CD4-positive, alpha-beta T cell (primary cell): ENCODE results near the gene PKIB. TPM values are rescaled to one million over a fixed set of nuclear protein-coding genes. Genes with fewer than 3 reads are reported as not detected.

Source experiments
- ATAC-seq: fragments of 200-7000 bp; cut with Tn5 transposase; one replicate; pipeline ENCODE4 v1.10.0; 2022; ENCODE audit warnings: mild to moderate bottlenecking; ENCODE audit not compliant: poor library complexity
- CTCF ChIA-PET: fragments of 350-600 bp; sonication (Branson Sonifier 250); formaldehyde crosslinking; loops from one replicate; lab custom pipeline; 2021; ENCODE audit warnings: antibody characterized with exemption, inconsistent platforms; lab: Charles Lee
- POLR2A ChIA-PET: fragments of 350-600 bp; sonication (Branson Sonifier 250); formaldehyde crosslinking; loops from one replicate; lab custom pipeline; 2021; ENCODE audit warnings: antibody characterized with exemption, inconsistent platforms; lab: Charles Lee
- DNase-seq, 14 experiments: peaks; one replicate each; pipeline ENCODE4 v3.0.0-alpha.2; 2013 to 2020; ENCODE audit warnings: mixed read lengths in 2 of 14
- H3K27ac ChIP-seq, 2 donors: one replicate each; pipeline versions ENCODE4 v1.5.1 to v1.7.0; 2013; ENCODE audit warnings: low read length in 2 of 2, low read depth in 1 of 2, mild to moderate bottlenecking in 1 of 2
- H3K27me3 ChIP-seq, 2 experiments: 1 replicate in 1 of 2; 2 replicates in 1 of 2; pipeline versions ENCODE4 v1.6.1 to v1.7.0; 2013; ENCODE audit warnings: low read length in 2 of 2, control low read depth in 1 of 2, mild to moderate bottlenecking in 1 of 2, moderate library complexity in 1 of 2; ENCODE audit not compliant: insufficient read depth in 2 of 2, control insufficient read depth in 1 of 2
- H3K36me3 ChIP-seq: one replicate; pipeline ENCODE4 v1.6.1; 2013; ENCODE audit warnings: low read length, control low read depth; ENCODE audit not compliant: insufficient read depth
- H3K4me1 ChIP-seq: one replicate; pipeline ENCODE4 v1.6.1; 2013; ENCODE audit warnings: low read length, control low read depth; ENCODE audit not compliant: insufficient read depth
- H3K4me3 ChIP-seq: one replicate; pipeline ENCODE4 v1.5.1; 2013; ENCODE audit warnings: mild to moderate bottlenecking, low read length, moderate library complexity
- H3K9me3 ChIP-seq, 2 experiments: 1 replicate in 1 of 2; 2 replicates in 1 of 2; pipeline versions ENCODE4 v1.6.1 to v1.7.0; 2013; ENCODE audit warnings: low read length in 2 of 2, mild to moderate bottlenecking in 2 of 2, control low read depth in 1 of 2, moderate library complexity in 1 of 2; ENCODE audit not compliant: control insufficient read depth in 1 of 2, insufficient read depth in 1 of 2
- H3K27ac Mint-ChIP-seq: one replicate; pipeline ENCODE4 v1.8.0; 2020; ENCODE audit warnings: mixed read lengths
- H3K27me3 Mint-ChIP-seq: one replicate; pipeline ENCODE4 v1.8.0; 2021; ENCODE audit warnings: mixed read lengths
- H3K36me3 Mint-ChIP-seq: one replicate; pipeline ENCODE4 v1.8.0; 2021; ENCODE audit warnings: low read depth, mixed read lengths
- H3K4me1 Mint-ChIP-seq: one replicate; pipeline ENCODE4 v1.8.0; 2021; ENCODE audit warnings: low read depth, mixed read lengths
- H3K4me3 Mint-ChIP-seq: one replicate; pipeline ENCODE4 v1.8.0; 2020; ENCODE audit warnings: mild to moderate bottlenecking, mixed read lengths
- H3K9me3 Mint-ChIP-seq: one replicate; pipeline ENCODE4 v1.8.0; 2020; ENCODE audit warnings: mixed read lengths
- intact Hi-C, 2 experiments: fragments of 100-400 bp; cut with DNase I in 1 of 2; cut with micrococcal nuclease in 1 of 2; formaldehyde crosslinking; loops; one replicate each; pipeline versions ENCODE4 v1.15.1 to v1.9.0; 2023 to 2025; cut with DNase I, micrococcal nuclease
- total RNA-seq, 174 experiments: library from RNA in 2 of 174; stranded (reverse) in 2 of 174; gene quantifications; one replicate each; pipeline ENCODE4 v1.2.3 and lab custom pipeline; 2021 to 2026
- TF ChIP-seq, protein P1 (sequence below): fragments of 200-600 bp; IDR thresholded peaks from one replicate; pipeline ENCODE4 v1.8.0; 2022; ENCODE audit warnings: antibody characterized with exemption, mild to moderate bottlenecking

Gene PKIB
- total RNA-seq, 2 experiments from 2014 or later: 0.47 to 1.1 TPM

DNA sequence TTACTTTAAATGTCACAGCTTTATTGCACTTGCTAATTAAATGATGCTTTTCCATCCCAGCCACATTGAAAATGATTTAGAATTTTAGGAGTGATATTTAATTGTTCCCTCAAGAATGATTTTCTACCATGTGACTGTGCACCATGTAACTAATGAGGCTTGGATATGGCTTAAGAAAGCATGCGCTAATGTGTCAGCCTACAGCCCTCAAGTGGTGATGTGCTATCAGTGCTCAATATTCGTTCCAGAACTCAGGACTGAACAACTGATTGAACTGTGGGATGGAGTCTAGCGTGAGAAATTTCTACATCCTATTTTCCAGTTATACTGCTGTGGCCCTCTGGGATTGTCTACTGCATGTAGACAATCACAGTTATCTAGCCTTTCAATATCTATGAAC is 71.5 kb downstream of the PKIB start:
- ATAC-seq: no peak
- no peak overlapping the region for H3K27ac Mint-ChIP-seq
- no peak overlapping the region for H3K4me3 Mint-ChIP-seq

GRCh38 chr6:122683989-122684651 is 73.9 kb downstream of the PKIB start:
- intact Hi-C loops: no loop called here
- CTCF ChIA-PET: no interaction called here
- H3K27me3 ChIP-seq: no peaks in the 10 kb centered on the region

More for the DNA sequence above, 71.5 kb downstream of the PKIB start:
- no peaks in the 10 kb centered on the region for H3K4me1 Mint-ChIP-seq
- Histone ChIP-seq H3K27ac (no peak overlapping the region), H3K36me3 (no peaks in the 10 kb centered on the region), H3K9me3 (no peaks in the 10 kb centered on the region), H3K4me1 (no peaks in the 10 kb centered on the region), H3K4me3 (no peak overlapping the region), H3K27me3 (no peaks in the 10 kb centered on the region)
- no peaks in the 10 kb centered on the region for H3K36me3 Mint-ChIP-seq
- TF ChIP-seq, protein P1, sequence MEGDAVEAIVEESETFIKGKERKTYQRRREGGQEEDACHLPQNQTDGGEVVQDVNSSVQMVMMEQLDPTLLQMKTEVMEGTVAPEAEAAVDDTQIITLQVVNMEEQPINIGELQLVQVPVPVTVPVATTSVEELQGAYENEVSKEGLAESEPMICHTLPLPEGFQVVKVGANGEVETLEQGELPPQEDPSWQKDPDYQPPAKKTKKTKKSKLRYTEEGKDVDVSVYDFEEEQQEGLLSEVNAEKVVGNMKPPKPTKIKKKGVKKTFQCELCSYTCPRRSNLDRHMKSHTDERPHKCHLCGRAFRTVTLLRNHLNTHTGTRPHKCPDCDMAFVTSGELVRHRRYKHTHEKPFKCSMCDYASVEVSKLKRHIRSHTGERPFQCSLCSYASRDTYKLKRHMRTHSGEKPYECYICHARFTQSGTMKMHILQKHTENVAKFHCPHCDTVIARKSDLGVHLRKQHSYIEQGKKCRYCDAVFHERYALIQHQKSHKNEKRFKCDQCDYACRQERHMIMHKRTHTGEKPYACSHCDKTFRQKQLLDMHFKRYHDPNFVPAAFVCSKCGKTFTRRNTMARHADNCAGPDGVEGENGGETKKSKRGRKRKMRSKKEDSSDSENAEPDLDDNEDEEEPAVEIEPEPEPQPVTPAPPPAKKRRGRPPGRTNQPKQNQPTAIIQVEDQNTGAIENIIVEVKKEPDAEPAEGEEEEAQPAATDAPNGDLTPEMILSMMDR: no peak
- CTCF ChIA-PET: no interaction called here
- DNase-seq: no peak
- H3K9me3 Mint-ChIP-seq: no peaks in the 10 kb centered on the region
- no peaks in the 10 kb centered on the region for H3K27me3 Mint-ChIP-seq
- POLR2A ChIA-PET: no interaction called here
- intact Hi-C loops: no loop called here

DNA sequence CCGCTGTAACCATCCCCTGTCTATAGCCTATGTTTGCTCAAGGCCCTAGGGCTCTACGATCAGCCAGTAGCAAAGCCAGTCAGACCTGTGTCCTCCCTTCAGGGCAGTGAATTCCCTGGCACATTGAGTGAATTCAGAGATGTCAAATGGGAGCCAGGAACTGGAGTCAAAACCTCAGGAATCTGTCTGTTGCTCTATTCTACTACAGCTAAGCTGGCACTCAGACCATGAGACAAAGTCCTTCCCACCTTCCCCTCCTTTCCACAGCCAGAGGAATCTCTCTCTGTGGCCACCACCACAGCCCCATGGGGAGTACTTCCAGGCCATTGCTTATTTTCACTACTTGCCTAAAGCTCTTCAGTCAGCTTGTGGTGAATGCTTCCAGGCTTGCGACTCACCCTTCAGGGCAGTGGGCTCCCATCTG is 82.0 kb downstream of the PKIB start:
- H3K27me3 ChIP-seq: peaks cover 0 to 3% of the 10 kb centered on the region in 2 experiments
- TF ChIP-seq, protein P1: no peak
- no peaks in the 10 kb centered on the region for H3K4me1 Mint-ChIP-seq
- H3K4me3 Mint-ChIP-seq: no peak overlapping the region
- H3K4me1 ChIP-seq: no peaks in the 10 kb centered on the region
- no peaks in the 10 kb centered on the region for H3K9me3 ChIP-seq
- peaks cover 2% of the 10 kb centered on the region for H3K9me3 Mint-ChIP-seq
- no peak overlapping the region for H3K27ac Mint-ChIP-seq
- no peaks in the 10 kb centered on the region for H3K36me3 ChIP-seq
- ATAC-seq: no peak
- ChIA-PET CTCF (no interaction called here), POLR2A (no interaction called here)
- DNase-seq: no peak
- no peak overlapping the region for H3K4me3 ChIP-seq
- no peak overlapping the region for H3K27ac ChIP-seq
- intact Hi-C loops: no loop called here
- H3K36me3 Mint-ChIP-seq: no peaks in the 10 kb centered on the region
- no peaks in the 10 kb centered on the region for H3K27me3 Mint-ChIP-seq

More at GRCh38 chr6:122683989-122684651, 73.9 kb downstream of the PKIB start:
- DNase-seq (no peak), ATAC-seq (no peak)
- Histone ChIP-seq H3K9me3 (no peaks in the 10 kb centered on the region), H3K4me3 (no peak overlapping the region), H3K4me1 (no peaks in the 10 kb centered on the region), H3K36me3 (no peaks in the 10 kb centered on the region), H3K27ac (no peak overlapping the region)
- H3K36me3 Mint-ChIP-seq: no peaks in the 10 kb centered on the region
- TF ChIP-seq, protein P1: no peak
- POLR2A ChIA-PET: no interaction called here
- no peaks in the 10 kb centered on the region for H3K27me3 Mint-ChIP-seq
- H3K4me3 Mint-ChIP-seq: no peak overlapping the region
- H3K4me1 Mint-ChIP-seq: no peaks in the 10 kb centered on the region
- H3K9me3 Mint-ChIP-seq: no peaks in the 10 kb centered on the region
- no peak overlapping the region for H3K27ac Mint-ChIP-seq
